DMS53 (cell line): ENCODE results near the gene TUBB4B.

Source experiments
- DNase-seq: peaks from one replicate; lab custom pipeline; 2025; lab: John Stamatoyannopoulos, UW

TUBB4B gene

DNA sequence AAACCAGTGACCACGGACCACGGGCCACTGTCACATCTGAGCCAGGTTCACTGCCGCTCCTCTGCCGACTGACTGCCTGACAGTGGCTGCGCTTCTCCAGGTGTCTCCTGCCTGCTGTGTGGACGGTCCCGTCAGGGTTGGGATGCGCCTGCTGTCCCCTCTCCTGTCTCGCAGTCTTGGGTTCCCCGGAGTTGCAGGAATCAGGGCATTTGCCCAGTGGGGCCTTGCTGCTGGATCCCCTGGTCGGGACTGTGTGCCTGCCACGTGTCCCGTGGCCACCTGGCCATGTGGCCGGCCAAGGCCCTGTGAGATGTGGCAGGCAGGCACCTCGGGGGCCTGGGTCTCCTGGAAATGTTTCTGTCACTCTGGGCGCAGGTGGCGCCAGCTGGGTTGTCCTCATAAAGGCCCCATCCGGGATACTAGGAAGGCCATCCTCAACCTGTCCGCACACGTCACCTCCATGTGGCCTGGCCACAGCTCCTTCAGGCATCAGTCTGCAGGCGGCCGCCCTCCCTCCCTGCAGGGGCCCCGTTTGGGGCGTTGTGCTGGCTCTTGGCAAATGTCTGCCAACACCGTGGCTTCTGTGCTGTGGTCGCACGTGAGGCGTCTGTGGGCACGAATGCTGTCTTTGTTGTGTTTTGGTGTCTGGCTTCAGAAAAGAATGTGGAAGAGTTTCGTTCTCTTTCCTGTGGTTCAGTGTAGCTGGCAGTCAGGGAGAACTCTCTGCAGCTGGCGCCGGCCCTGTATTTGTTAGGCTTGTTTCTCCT, 30.0 kb downstream of the TUBB4B start:
- DNase-seq = no peak

DNA sequence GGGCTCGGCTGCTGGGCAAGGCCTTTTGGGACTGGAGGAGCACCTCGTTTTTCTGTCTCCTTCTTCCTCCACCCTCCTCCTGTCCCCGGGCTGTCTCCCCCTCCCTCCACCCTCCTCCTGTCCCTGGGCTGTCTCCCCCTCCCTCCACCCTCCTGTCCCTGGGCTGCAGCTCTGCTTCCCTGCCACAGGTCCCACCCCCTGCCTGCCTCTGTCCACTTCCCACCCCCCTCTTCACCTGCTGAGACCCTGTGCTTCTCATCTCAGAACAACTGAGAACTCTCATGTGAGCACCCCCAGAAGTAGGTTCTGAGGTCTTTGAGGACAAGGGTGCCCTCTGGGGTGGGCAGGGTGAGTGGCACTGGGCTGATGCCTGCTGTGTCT, 30.6 kb downstream of the TUBB4B start:
- no peak for DNase-seq

DNA sequence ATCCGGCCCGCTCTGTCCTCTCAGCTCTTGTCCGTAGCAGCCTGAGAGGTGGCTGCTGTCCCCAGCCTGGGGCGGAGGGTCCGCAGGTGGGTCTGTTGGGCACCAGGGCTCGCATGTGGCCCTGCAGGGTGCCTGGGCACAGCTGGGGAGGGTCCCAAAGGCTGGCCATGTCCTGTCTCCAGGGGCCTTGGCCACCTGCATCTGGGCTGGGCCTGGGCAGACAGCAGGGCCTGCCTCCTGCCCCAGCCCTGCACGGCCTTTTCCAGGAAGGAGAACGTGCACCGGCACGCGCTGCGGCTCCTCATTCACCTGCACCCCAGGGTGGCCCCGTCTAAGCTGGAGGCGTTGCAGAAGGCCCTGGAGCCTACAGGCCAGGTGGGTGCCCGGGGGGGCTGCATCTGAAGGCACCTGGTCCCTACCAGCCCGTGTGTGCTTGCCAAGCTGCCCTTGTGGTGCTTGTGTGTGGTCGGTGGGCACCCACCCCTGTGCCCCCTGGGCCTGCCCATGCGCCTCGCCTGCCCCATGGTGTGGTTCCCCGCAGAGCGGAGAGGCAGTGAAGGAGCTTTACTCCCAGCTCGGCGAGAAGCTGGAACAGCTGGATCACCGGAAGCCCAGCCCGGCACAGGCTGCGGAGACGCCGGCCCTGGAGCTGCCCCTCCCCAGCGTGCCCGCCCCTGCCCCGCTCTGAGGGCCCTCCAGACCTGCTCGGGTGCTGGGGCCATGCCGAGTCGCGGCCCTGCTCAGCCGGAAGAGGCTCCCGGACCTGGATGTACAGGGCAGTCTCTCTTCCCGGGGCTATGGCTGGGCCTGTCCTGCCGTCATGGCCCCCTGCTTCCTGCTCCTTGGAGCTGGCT, 31.4 kb downstream of the TUBB4B start:
- DNase-seq = peak; percentile 85

DNA sequence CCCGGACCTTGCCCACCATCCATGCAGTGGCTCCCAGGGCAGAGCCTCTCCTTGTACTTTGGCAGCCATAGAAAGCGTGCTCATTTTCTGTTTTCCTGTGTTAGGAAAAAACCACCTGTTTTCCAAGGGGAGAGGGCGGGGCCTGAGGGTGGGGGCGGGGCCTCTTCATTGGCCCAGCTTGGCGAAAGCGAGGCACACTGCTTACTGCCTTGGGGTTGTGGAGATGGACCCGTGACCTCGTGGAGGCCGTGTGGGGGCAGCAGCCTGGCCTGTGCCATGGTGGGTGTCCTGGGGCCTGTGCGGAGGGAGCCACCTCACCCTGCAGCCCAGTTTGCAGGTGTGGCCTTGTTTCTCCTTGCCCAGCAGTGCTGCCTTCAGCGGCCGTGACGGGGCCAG, 32.0 kb downstream of the TUBB4B start:
- DNase-seq = peak; percentile 91

DNA sequence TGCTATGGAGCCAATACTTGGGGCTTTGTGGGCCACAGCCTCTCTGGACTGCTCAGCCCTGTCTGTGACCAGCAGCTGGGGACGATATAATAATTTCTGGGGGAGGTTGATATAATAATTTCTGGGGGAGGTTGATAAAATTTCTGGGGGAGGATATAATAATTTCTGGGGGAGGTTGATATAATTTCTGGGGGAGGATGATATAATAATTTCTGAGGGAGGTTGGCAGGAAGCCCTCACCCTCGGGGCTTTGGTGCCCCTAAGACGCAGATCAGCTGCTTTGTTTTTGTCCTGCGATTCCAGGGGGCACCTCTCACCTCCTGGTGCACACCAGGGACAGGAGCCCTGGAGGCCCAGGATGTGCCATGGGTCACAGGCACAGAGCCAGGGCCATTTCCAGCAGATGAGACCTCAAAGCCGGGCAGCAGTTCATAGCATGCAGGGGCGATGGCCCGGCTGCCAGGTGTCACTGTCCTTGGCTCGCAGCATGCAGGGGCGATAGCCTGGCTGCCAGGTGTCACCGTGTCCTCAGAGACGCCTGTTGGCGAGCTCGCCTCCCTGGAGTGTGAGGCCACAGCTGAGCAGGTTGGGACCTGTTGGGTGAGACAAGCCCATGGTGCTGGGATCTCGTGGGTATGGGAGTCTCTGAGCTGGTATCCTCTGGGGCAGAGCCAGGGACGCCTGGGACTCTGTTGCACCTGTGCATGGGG, 32.7 kb downstream of the TUBB4B start:
- DNase-seq = peak; percentile 93

DNA sequence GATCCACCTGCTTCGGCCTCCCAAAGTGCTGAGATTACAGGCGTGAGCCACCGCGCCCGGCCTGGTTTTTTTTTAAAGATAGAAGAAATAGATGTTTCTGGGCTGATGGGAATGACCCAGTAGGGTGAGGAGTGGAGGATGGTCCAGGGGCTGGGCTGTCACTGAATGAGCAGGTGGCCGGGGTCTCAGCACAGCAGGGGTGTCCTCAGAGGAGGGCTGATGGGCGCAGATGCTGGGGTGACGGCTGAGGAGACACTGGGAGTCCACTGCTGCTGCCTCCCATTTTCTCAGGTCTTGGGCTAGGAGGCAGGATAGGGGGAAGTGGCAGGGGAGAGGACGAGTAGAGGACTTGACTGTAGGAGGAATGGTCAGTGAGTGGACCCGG, 34.1 kb downstream of the TUBB4B start:
- DNase-seq = no peak

DNA sequence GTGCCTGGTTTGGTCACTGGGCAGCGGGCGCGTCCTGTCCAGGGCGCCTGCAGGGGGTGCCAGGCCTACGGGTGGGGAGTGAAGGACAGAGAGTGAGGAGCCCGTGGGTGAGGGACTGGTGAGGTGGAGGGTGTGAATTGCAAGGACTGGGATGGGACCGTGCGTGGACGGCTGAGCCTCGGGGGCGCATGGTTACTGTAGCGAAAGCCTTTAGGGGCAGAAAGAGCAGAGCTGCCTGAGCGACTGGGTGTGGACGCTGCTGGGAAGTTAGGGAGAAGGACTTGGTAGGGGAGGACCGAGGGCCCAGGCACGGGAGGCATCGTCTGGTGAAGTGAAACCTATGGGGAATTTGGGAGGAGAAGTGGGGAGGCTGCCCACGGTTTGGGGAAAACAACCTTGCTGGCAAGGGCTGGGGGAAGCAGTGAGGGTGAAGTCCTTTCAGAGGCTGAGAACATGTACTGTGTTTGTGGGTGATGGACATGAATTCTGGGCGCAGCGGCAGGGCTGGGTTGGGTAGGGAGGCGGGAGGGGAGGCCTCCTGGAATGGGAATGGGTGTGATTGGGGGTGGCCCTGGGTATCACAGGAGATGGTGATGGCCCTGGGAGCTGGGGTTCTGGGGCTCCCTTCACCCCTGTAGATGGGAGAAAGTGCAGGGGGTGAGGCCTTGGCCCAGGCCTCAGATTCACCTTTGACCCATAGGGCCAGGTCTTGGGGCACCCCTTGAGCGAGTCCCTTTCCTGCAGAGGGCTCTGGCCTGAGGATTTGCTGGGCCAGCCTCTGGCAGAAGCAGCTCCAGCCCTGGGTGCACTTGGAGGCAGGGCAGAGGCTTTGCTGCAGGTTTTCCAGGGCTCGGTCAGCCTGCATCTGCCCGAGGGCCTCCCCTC, 34.7 kb downstream of the TUBB4B start:
- no peak for DNase-seq

DNA sequence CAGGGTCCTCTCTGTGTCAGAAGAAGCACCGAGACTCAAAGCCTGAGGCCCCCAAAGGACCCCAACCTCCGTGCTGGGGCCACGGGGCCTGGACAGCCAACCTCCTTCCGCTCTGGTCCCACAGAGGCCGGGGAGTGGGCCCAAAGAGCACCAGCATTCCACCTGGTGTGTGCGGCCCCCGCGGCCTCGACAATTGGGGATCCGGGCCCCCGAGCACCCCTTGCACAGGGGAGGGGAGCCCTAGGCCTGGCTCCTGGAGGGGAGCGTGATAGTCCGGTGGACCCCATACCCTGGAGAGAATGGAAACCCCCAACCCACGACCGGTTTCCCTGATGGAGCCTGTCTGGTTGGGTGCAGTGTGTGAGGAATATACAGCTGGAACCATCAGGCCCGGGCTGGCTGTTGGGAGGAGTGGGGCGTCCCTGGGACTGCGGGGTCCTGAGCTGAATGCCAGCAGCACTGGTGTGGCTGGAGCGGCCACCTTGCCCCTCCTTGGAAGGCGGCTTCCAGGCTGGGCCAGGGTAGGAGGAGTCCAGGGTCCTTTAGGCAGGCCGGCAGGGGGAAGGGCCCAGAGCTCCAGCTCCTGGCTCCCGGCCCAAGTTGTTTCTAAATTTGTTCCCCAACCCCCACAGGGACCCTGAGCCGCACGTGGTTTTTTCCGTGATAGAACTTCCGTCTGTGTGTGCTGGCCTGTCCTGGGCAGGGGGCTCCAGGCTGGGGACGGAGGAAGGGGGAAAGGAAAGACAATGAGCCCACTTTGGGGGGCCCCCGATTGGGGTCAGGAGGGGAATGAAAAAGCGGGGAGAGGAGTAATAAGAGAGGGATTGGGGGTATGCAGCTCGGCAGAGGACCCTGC, 35.6 kb downstream of the TUBB4B start:
- DNase-seq = no peak

DNA sequence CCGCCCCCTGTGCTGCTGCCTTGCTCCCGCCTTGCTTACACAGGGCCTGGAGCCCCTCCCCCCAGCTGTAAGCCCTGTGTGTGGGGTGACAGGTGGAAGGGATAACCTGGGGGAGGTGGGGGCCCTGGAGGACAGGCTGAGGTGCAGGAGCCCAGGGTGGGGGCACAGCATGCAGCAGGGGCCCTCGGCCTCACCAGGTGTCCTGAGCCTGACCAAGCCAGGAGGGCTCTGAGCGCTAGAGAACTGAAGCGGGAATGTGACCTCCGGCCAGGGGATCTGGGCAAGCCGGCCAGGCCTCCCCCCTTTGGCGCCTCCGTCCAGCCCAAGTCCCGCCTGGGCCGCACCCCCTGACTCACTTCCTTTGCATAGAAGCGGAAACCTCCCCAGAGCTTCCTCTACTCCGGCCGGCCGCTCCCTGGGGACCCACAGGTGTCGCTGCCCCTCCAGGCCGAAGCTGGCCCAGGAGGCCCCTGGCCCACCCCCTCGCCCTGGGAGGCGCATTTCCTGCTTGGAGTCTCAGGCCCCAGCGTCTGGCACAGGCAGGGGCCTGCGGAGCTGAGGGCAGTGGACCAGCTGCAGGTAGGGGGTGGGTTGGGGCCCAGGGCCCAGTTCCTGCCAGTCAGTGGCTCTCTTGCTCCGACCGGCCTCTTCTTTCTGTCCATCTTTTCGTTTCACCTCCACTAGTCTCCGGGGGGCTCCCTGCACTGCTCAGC, 36.4 kb downstream of the TUBB4B start, which contains the start of gene TOR4A:
Gene TOR4A (plus strand): TSS at position 398 of the 713 bp plus-strand sequence. CDS start 964 bp downstream, outside the sequence.
- no peak for DNase-seq

DNA sequence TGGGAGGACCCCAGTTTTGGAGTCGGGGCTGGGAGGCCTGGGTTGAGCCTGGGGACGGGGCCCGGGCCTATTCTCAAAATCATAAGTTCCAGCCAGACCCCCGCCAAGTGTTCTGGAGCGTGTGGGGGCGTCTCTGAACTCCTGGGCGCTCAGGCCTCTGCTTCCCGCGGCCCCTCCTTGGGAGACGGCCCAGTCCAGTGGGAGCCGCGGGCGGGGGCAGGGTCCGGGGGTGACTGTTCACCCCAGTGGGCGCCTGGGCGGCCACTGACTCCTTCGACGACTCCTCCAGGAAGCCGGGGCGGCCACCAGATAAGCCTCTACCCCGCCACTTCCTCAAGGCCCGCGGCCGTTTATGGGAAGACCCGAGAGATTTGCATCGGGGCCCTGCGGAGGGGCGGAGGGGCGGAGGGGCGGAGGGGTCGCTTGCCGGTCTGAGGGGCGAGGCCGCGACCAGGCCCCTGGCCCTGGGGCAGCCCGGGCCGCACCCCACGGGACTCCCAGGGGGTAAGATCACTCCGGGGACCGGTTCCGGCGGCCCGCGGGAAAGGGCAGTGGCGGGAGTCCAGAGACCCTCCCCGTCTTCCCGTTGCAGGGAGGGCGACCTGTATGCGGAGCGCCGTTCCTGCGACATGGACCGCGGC, 37.1 kb downstream of the TUBB4B start:
- no peak for DNase-seq

DNA sequence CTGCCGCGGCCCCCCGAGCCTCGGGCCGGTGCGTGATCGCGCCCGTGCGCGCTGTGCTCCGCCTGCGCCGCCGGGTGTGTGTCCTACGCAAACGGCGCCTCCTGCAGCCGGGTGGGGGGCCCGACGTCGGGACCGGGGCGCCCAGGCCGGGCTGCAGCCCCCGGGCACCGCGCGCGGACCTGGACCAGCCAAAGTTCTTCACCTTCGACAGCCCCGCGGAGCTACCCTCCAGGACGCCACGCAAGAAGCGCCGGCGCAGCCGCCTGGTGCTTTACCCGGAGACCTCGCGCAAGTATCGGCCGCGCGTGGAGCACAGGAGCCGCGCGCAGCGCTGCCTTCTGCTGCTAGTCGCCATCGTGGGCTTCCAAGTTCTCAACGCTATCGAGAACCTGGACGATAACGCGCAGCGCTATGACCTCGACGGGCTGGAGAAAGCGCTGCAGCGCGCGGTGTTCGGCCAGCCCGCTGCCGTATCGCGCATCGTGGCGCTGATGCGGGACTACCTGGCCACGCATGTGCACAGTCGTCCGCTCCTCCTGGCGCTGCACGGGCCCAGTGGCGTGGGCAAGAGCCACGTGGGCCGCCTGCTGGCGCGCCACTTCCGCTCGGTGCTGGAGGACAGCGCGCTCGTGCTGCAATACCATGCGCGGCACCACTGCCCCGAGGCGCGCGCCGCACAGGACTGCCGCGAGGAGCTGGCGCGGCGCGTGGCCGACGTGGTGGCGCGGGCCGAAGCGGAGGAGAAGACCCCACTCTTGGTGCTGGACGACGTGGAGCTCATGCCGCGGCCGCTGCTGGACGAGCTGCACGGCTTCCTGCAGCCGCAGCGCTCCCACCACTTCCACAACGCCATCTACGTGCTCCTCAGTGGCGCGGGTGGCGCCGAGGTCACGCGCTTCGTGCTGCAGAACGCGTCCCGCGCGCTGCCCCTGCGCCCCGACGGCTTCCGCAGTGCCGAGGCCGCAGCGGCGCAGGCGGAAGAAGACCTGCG, 37.9 kb downstream of the TUBB4B start:
- no peak for DNase-seq

DNA sequence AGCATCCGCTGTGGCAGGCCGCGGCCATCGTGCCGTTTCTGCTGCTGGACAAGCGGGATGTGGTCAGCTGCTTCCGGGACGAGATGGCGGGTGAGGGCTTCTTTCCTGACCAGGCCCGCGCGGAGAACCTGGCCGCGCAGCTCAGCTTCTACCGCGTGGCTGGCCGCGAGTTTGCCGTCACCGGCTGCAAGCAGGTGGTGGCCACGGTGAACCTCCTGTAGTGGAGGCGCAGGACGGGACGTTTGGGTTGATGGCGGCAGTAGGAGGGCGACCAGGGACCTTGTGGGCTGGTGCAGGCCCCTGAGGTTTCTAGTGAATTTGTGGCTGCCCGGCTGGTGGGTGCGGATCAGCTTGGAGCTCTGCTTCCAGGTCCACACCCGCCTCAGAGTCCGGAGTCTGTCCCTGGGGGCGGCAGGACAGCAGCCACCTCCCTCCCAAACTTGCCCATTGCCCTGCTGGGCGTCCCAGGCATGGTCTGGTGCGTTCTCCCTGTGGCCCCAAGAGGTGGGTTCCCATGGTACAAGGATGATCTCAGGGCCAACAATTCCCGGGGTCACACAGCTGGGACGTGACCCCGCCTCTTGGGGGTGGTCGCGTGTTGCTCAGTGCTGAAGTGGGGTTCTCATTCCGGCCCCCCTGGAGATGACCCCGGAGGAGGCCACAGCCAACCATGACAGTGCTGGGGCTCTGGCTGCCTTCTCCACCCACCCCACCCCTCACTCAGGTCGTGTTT, 38.8 kb downstream of the TUBB4B start:
- no peak for DNase-seq

DNA sequence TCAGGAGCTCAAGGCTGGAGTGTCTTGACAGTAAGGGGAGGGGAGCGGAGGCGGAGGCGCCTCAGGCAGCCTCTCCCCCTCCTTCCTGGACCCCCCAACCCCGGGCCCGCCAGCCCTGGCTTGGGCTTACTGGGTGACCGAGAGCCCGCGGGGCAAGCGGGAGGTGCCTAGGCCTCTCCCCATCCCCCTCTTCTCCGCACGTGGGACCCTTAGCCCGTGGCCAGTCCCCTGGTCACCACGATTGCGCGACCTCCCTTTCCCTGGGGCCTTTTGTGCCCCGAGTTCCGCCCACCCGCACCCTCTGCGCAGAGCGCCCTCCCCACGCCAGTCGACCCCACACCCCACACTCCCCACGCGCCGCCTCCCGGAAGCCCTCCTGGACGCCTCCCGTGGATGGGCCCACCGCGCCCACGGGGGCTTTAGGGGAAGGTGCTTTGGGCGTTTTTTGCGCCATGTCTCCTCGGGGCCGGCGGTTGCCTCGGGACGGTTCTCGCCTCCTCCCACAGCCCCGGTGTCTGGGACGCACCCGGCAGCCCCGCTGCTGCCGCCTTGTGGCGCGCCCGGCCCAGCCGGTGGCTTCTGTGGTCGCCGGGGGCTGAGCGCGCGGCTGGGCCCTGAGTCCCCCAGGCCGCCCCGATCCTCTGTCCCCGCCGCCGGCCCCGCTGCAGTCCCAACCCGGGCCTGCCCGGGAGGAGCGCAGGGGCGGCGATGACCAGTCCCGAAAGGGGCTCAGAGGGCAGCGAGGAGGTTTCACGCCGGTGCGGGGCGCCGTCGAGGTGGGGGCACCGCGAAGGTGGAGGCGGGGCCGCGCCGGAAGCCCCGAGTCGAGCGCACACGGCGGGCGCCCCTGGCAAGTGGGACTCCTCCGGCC, 39.6 kb downstream of the TUBB4B start:
- DNase-seq = no peak

DNA sequence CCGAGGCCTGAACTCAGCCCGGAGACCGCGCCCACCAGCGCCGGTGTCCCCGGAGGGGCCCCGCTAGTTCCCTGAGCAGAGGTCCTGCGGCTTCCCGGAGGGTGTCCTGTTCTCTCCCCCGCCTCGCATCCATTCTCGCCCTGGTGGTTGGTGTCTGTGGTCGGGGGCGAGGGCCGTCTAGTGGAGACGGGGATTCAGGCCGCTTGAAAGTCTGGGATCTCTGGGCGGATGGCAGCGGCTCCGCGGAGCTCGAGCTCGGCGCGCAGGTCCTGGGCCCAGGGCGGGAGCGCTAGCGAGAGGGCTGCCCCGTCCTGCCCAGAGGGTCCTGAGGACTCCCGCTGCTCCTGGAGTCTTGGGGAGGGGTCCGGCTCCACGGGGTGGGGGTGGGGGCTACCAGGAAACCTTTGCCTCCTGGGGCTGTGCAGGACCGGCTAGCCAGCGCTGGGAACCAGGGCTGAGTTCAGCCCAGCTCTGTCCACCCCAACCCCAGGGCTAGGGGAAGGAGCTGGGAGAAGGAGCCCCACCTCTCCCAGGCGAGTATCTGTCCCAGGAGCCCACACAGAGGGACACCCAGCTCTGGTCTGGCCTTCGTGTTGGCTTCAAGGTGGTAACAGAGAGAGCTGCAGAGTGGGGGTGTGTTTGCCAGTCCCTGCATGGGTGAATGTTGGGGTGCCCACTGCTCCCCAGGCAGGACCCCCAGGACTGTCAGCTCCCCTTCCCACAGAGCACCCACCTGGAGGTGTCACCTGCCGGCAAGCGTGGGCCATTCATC, 40.4 kb downstream of the TUBB4B start:
- DNase-seq = no peak

DNA sequence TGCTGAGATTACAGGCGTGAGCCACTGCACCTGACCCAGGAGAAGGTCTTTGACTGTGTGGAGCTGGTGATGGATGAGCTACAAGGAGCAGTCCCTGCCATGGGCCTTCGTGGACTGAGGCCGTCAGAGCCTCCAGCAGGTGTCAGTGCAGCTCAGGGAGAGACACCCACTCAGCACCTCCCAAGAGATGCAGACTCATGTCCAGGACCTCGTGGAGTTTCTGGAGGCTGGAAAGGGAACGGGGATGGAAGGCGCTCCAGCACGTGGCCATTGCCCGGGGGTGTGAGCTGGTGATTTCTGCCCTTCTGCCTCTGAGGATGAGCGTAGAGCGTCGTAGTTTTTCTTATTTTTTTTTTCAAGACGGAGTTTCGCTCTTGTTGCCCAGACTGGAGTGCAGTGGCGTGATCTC, 45.9 kb downstream of the TUBB4B start:
- DNase-seq = peak; percentile 87

DNA sequence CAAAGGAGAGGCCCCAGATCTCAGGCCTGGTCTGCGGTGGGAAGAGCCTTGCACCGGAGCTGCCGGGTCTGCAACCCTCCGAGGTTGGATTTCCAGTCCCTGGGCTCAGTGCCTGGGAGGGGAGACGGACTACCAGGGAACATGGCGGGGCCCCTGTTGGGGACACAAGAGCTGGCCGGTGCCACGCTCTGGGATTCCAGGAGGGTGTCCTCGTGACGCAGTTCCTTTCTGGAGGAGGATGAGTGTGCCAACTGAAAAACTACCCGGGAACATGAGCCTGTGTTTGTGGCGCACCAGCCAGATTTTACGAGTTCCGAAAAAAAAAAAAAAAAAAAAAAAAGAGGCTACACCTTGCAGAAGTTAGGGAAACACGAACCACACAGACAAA, 52.0 kb downstream of the TUBB4B start:
- no peak for DNase-seq
